Thoracic aorta (tissue), 2 donors: ENCODE results near the gene RAD9A. TPM values are rescaled to one million over a fixed set of nuclear protein-coding genes. Genes with fewer than 3 reads are reported as not detected.

Experiments
- ATAC-seq: fragments of 150-250 bp; one replicate; pipeline ENCODE4 v1.8.0; 2017; ENCODE audit warnings: low read depth; ENCODE audit not compliant: insufficient number of reproducible peaks, low FRiP score
- DNase-seq: peaks from one replicate; pipeline ENCODE4 v3.0.0-alpha.2; 2020; ENCODE audit warnings: low spot score
- H3K27ac ChIP-seq, 2 donors: fragments of 200-600 bp; sonication (generic); 1 replicate in 1 of 2; 2 replicates in 1 of 2; pipeline ENCODE4 v1.5.1; 2016; ENCODE audit warnings: mild to moderate bottlenecking in 2 of 2, moderate library complexity in 2 of 2
- H3K27me3 ChIP-seq: fragments of 200-600 bp; sonication (generic); replicated peaks from 2 replicates; pipeline ENCODE4 v1.6.0; 2016; ENCODE audit warnings: mild to moderate bottlenecking; ENCODE audit not compliant: insufficient read depth
- H3K36me3 ChIP-seq: fragments of 200-600 bp; sonication (generic); one replicate; pipeline ENCODE4 v1.5.1; 2016
- H3K4me1 ChIP-seq, 2 donors: fragments of 200-600 bp; sonication (generic); 1 replicate in 1 of 2; 2 replicates in 1 of 2; pipeline versions ENCODE4 v1.5.1 to v1.6.0; 2016; ENCODE audit warnings: low read depth in 2 of 2, mild to moderate bottlenecking in 1 of 2; ENCODE audit not compliant: control insufficient read depth in 1 of 2
- H3K4me3 ChIP-seq: fragments of 200-600 bp; sonication (generic); 2 replicates; pipeline ENCODE4 v1.5.1; 2016; ENCODE audit warnings: mild to moderate bottlenecking
- H3K9me3 ChIP-seq: fragments of 200-600 bp; sonication (generic); 2 replicates; pipeline ENCODE4 v1.5.1; 2016
- CTCF ChIP-seq: fragments of 200-600 bp; sonication (generic); IDR thresholded peaks from one replicate; pipeline ENCODE4 v1.5.1; 2019; ENCODE audit warnings: antibody characterized with exemption
- total RNA-seq, 2 donors: library from RNA; depleted of rRNA; stranded (reverse); fragments of >200 nt; gene quantifications; one replicate each; pipeline versions ENCODE4 v1.1.0 to v1.2.3, GENCODE V29; 2016

The RAD9A gene
- 10 to 100 TPM; 15.8 to 23.0 TPM for total RNA-seq

DNA sequence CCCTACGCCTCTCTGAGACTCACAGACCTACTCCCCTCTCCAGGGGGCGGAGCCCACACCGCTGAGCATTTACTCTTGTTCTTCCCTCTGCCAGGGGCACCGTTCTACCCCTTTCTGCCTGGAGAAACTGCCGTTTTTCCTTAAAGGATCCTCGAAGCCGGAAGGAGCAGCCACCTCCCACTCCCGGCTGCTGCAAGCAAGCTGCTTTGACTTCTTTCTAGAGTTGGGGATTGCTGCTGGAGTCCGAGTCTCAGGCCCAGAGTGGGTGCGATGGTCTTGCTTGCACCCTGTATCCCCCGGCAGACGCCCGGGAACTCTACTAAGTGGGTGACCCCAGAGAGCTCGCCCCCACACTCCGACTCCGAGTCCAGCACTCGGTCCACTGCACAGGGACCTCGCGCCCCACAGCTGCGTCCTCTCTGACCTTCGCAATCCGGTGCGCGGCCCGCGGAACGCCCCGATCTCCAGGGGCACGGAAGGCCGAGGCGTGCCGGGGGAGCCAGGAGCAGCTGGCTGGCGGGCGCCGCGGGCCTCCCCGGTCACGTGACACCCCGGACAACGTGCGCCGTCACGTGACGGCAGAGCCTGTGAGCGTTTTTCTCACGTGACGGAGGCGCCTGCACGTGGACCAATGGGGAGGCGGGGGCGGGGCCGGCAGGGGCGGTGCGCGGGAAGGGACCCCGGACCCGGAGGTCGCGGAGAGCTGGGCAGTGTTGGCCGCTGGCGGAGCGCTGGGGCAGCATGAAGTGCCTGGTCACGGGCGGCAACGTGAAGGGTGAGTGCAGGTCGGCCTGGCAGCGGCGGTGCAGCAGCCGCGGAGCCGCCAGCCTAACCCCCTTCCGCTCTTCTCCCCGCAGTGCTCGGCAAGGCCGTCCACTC, at the start of gene RAD9A:
Gene RAD9A, plus strand, starts transcription at position 683 of the 879 bp plus-strand sequence. Its CDS starts 59 bp downstream, at position 742.
- Histone ChIP-seq H3K27me3 (no peaks in the 10 kb centered on the region), H3K4me3 (peak within 1 kb of the TSS; percentile 77), H3K9me3 (no peaks in the 10 kb centered on the region), H3K27ac (peak within 1 kb of the TSS; percentile 38 to 73), H3K4me1 (peaks cover 7 to 21% of the 10 kb centered on the region in 2 donors), H3K36me3 (peaks cover 7% of the 10 kb centered on the region)
- ATAC-seq (peak; percentile 56), DNase-seq (peak; percentile 78)
- TF ChIP-seq CTCF = no peak

GRCh38 chr11:67344264-67344663, 47.5 kb upstream of the RAD9A start:
- H3K27ac ChIP-seq = no peak overlapping the region
- no peaks in the 10 kb centered on the region for H3K9me3 ChIP-seq
- H3K4me1 ChIP-seq = no peaks in the 10 kb centered on the region
- ATAC-seq (no peak), DNase-seq (no peak)
- TF ChIP-seq CTCF = no peak
- no peaks in the 10 kb centered on the region for H3K36me3 ChIP-seq
- H3K4me3 ChIP-seq = no peak overlapping the region
- no peaks in the 10 kb centered on the region for H3K27me3 ChIP-seq

- Histone ChIP-seq H3K36me3 (no peaks in the 10 kb centered on the region), H3K4me3 (no peak overlapping the region), H3K9me3 (no peaks in the 10 kb centered on the region), H3K27me3 (no peaks in the 10 kb centered on the region), H3K4me1 (no peaks in the 10 kb centered on the region), H3K27ac (no peak overlapping the region)
- no peak for DNase-seq
- TF ChIP-seq CTCF = no peak
- no peak for ATAC-seq
These were observed 46.4 kb upstream of the RAD9A start for GRCh38 chr11:67345247-67345919.

DNA sequence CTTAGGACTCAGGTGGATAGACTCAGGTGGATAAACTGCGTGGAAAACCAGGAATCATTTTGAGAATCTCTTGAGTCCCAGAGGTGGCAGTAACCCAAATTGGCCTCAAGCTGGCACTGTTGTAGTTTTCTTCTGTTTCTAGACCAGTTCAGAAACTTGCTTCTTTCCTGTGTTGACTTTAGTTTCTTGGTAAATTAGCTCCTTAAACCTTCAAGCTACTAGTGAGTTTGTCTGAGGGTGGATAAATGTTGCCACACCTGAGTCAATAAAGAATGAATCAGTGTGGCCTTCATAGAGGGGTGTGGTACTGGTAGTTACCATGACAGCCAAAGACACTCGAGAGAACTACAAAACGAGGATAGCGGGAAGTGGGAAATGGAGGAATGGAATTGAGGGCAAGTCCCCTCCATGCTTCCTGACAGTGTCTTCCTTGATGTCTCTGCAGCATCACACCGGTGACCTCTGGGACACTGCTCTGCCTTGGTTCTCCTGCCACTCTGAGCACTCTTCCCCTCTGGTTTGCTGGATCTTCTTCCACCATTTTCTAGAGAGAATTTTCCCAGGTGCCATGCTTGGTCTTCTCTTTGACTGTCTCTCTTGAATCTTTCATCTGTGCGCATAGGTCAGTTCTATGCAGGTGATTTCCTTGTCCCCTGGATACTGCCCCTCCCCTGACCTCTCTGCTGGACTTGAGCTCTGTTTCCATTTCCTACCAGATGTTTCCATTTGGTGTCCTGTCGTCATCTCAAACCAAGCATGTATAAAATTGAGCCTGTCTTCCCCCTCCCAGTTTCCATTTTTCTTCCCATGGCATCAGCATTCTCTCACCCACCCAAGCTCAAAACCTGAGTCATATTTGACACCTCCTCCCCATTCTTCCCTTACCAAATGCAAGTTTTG, 45.6 kb upstream of the RAD9A start:
- Histone ChIP-seq H3K4me1 (peaks cover 4 to 7% of the 10 kb centered on the region in 2 donors), H3K4me3 (no peak overlapping the region), H3K9me3 (no peaks in the 10 kb centered on the region), H3K27me3 (no peaks in the 10 kb centered on the region), H3K36me3 (no peaks in the 10 kb centered on the region), H3K27ac (no peak overlapping the region)
- peak; percentile 47 for TF ChIP-seq CTCF
- ATAC-seq = no peak
- no peak for DNase-seq
